GM03348 (cell line): ENCODE results near the gene GPRIN1.
A peak's percentile ranks its signal among the peaks of the same experiment; 100 is the strongest.
"Not testable (repeated sequence)": the region's sequence is repeated elsewhere in the genome, so short reads cannot be mapped to it uniquely, and the experiment has no call there.

Experiments
- DNase-seq: peaks from one replicate; pipeline ENCODE4 v3.0.0; 2012; ENCODE audit warnings: low spot score

GPRIN1 gene

DNA sequence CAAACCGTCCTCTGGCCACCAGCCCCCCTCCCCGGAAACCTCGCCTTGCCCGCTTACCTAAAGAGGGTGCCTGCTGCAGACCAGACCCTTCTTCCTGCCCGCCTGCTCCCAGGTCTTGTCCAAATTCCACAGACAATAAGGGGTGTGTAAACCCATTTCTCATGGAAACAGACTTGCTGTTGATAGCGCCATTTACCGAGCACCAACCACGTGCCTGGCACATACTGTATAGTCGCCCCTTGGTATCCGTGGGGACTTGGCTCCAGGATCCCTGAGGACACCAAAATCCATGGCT is 35.7 kb downstream of the GPRIN1 start:
- no peak for DNase-seq

DNA sequence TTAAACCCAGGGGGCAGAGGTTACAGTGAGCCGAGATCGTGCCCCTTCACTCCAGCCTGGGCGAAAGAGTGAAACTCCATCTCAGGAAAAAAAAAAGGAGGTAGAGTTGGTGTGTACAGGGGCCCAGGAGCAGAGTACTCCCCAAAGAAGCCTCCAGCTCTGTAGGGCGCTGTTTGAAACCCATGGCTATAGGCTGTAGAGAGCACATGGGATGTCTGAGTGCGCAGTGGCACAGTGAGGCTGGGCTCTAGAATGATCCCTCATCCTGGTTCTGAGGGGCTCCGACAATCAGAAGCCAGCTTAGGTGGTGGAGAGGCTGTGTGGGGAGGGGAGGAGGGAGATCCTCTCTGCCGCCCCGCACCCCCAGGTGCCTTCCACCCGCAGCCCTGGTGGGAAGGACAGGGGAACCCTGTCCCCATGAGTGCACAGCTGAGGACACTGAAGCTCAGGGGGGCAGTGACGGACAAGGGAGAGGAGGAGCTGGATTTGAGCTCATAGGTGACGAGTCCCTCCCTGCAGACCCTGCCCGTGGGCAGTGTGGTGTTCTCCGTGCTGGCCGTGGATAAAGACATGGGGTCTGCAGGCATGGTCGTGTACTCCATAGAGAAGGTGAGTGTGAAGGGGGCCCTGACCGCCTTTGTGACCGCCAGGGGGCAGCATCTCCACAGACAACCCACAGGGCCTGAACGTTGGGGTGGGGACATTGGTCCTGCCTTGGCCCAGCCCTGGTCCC is 36.2 kb downstream of the GPRIN1 start:
- DNase-seq, result peak; percentile 90

DNA sequence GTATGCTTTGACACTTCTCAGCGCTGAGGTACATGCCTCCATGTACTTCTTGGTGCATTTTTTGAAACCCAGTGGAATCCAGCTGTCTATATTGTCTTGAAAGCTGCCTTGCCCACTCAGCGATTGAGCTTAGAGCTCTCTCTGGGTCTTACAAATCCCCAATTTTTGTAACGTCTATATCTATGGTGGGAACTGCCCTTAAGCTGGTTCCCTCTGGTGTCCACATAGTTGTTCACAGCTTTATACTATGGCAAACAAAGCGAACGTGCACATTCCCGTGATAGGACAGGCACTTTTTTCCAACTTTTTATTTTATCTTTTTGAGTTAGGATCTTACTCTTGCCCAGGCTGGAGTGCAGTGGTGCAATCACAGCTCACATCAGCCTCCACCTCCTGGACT is 39.9 kb downstream of the GPRIN1 start:
- DNase-seq, result peak; percentile 39

DNA sequence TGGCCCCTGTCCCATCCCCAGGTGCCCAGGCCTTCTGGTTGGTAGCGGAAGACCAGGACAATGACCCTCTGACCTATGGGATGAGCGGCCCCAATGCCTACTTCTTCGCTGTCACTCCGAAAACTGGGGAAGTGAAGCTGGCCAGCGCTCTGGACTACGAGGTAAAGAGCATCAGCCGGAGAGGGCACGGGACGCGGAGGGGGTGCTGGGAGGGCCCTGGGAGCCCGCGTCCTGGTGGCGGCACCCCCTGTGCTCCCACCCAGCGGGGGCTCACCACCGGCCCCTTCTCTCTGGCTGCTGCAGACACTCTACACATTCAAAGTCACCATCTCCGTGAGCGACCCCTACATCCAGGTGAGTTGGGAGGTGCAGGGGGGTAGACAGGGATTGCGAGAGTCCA is 41.3 kb downstream of the GPRIN1 start:
- DNase-seq, result no peak

DNA sequence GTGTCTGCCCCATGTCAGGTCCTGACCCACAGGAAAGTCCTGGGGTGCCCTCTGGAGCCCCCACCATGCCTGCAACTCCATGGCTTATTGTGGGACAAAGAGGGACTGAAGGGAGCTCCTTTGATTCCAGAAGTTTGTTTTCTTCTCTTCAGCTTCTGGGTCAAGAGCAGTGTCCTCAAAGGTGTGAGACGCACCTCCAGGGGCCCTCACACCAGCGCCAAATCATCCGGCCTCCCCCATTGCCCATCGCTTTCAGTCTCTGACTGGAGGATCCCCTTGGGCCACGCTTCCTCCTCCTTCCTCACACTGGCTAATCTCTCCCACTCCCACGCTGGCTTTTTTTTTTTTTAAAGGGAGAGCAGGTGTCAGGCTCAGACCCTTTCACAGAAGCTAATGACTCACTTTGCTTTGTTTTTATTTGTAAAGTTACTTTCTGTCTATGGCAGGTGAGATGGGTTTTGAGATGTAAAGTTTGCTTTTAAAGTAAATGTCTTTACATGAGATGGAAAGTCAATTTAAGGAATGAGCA is 44.1 kb downstream of the GPRIN1 start:
- no peak for DNase-seq

- DNase-seq, result no peak
Measured at GRCh38 chr5:176564002-176564401, 46.0 kb downstream of the GPRIN1 start.

DNA sequence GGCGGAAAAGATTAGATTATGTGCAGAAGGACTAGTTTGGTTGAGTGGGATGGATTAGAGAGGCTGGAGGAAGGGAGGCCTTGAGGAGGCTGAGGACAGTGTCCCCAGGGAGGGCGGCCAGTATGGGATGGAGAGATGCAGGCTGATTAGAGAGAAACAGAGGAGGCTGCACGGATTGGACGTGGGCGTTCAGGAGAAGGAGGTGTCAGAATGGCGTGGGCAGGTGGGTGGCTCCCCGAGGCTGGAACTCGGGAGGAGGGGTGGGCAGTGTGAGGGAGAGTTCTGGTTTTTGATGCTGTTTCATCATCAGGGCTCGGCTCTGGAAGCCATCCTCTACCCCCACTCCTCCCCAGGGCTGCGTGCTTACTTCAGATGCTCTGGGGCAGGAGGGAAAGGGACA is 47.8 kb downstream of the GPRIN1 start:
- DNase-seq, result no peak

- no peak for DNase-seq
Measured at GRCh38 chr5:176561259-176561658, 48.7 kb downstream of the GPRIN1 start.

DNA sequence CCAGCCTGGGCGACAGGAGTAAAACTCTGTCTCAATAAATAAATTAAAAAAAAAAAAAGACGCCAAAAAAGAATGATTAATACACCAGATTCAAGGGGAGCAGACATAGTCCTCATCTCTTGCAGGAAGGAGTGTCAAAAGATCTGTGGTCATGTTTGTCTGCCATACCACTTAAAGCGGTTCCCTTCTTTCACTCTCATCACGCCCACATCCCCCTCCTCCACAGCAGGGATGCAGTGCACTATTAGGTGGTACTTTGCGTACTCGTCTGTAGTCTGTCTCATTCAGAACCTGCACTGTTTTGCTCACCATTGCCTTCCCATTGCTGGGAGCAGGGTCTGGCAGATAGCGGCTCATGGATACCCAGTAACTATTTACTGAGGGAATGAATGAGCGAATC is 49.6 kb downstream of the GPRIN1 start:
- no peak for DNase-seq

DNA sequence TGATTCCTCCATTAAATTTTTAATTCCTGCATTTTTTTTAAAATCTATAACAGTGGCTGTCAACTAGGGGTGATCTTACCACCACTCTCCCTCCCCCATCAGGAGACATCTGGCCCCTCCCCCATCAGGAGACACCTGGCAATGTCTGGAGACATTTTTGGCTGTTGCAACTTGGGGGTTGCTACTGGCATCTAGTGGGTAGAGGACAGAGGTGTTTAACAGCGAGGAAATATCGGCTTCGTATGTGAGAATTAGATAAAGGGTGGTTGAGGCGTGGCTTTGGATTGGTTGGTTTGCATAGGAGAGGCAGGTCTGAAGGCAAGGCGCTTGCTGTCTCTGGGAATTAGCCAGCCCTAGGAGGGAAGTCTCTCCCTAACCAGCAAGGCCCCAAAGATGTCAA is 50.3 kb downstream of the GPRIN1 start:
- DNase-seq, result no peak

- DNase-seq, result no peak
Measured at GRCh38 chr5:176557846-176558245, 52.1 kb downstream of the GPRIN1 start.

GRCh38 chr5:176553260-176554085 is 56.5 kb downstream of the GPRIN1 start:
- DNase-seq, result no peak

DNA sequence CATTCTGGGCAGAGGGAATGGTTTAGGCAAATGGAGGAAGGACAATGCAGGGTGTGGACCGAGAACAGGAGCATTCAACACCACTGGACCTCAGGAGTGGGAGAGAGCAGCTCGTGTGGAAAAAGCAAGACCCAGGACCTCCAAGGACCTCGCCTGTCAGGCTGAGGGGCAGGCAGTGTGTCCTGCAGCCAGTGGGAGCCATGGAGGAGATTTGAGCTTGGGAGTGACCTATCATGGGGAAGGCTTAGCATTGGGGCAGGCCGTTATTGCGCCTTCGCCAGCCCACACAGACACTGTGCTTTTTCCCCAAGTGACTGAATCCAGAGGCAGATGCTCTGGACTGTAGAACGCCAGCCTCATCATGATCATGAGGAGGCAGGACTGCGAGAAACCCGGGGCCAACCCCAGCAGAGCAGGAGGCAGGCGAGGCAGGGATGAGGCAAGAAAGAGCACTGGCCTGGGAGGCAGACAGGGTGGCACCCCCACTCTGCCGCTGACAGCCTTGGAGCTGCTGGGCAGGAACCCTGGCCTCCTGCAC is 57.6 kb downstream of the GPRIN1 start:
- DNase-seq, result no peak

DNA sequence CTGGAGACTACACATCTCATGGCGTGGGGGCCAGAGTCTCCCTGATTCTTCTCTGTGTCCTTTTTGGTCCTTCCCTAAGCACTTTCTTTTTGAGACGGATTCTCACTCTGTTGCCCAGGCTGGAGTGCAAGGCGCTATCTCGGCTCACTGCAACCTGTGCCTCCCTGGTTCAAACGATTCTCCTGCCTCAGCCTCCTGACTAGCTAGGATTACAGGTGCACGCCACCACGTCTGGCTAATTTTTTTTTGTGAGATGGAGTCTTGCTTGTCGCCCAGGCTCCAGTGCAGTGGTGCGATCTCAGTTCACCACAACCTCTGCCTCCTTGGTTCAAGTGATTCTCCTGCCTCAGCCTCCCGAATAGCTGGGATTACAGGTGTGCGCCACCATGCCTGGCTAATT is 59.0 kb downstream of the GPRIN1 start:
- DNase-seq, result not testable (repeated sequence)

DNA sequence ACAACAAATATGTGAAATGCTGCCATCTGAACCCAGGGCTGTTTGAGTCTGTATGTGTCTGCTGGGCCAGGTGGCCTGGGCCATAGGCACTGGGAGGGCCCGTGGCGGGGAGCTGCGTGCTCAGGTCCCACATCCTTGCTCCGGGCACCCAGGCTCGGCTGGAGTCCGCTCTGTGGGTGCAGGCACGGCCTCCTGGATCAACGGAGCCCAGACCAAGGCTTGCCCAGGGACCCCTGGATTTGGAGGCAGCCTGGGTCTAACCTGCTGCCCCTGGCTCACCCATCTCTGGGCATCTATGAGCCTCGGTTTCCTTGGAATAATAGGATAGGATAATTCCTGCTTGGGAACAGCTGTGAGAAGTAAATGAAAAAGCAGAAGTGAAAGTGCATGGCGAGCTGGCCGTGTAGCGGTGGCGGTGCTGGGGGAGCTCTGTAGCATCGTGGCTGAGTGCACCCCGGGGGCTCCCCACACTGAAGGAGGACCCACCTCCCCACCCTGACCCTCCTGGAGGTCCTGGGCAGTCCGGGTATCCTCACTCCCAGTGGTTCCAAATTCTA is 59.6 kb downstream of the GPRIN1 start:
- DNase-seq, result no peak

- no peak for DNase-seq
Measured at GRCh38 chr5:176549871-176550270, 60.1 kb downstream of the GPRIN1 start.

DNA sequence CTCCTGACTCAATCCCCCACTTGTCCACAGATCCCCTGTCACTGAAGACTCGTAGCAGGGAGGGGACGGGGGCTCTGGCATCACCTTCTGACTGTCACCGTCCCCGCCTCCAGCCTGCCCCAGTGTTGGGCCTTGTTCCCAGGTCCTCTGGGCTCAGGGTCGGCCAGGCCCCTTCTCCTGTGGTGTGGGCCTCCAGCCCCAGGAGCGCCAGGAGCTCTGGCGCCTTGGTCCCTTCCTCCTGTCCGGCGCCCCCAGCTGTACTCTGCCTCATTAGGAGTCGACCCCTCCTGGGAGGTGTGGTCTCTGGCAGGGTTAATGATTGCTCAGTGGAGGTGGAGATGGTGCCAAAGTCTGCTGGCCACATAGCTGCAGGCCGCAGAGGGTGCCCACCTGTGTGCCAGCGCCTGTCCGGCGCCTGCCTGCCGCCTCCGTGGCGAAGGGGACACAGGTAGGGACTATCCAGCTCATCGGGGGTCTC is 61.0 kb downstream of the GPRIN1 start, which contains the start of gene CDHR2:
Gene CDHR2 (plus strand): TSS at position 376 of the 478 bp plus-strand sequence. CDS start 16,011 bp downstream, outside the sequence.
- no peak for DNase-seq

DNA sequence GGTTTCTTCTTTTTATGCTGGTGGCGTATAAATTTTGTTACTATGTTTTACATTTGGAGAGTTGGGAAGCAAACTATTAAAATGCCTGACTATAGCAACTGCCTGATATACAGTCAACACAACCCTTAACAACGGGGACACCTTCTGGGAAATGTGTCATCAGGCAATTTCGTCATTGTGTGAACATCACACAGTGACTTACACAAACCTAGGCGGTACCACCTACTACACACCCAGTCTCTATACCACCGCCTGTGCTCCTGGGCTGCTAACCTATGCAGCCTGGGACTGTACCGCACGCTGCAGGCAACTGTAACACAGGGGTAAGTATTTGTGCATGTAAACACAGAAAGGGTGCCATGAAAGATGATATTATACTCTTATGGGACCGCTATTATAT is 62.2 kb downstream of the GPRIN1 start:
- no peak for DNase-seq
